Progenitor cell of endocrine pancreas (in vitro differentiated cells): ENCODE results near the gene CRB2. TPM values are rescaled to one million over a fixed set of nuclear protein-coding genes. Genes with fewer than 3 reads are reported as not detected.

Experiments used
- DNase-seq: peaks from one replicate; pipeline ENCODE4 v3.0.0; 2021; ENCODE audit warnings: low spot score; ENCODE audit not compliant: unreplicated experiment
- H3K27ac Mint-ChIP-seq: 2 replicates; pipeline ENCODE4 v1.8.0; 2021; ENCODE audit warnings: mild to moderate bottlenecking, moderate library complexity, mixed read lengths
- H3K27me3 Mint-ChIP-seq: 2 replicates; pipeline ENCODE4 v1.8.0; 2021; ENCODE audit warnings: mixed read lengths
- H3K36me3 Mint-ChIP-seq: 2 replicates; pipeline ENCODE4 v1.8.0; 2022; ENCODE audit warnings: mixed read lengths; ENCODE audit not compliant: insufficient read depth
- H3K4me1 Mint-ChIP-seq: 2 replicates; pipeline ENCODE4 v1.8.0; 2021; ENCODE audit warnings: low read depth, mixed read lengths
- H3K4me3 Mint-ChIP-seq: 2 replicates; pipeline ENCODE4 v1.8.0; 2021; ENCODE audit warnings: low read depth, mild to moderate bottlenecking, moderate library complexity, mixed read lengths
- H3K9me3 Mint-ChIP-seq: 2 replicates; pipeline ENCODE4 v1.8.0; 2021; ENCODE audit warnings: low read depth, mixed read lengths
- CTCF ChIP-seq: fragments of 200-600 bp; sonication (generic); IDR thresholded peaks from one replicate; pipeline ENCODE4 v1.5.0; 2021; ENCODE audit warnings: antibody characterized with exemption, mild to moderate bottlenecking; ENCODE audit not compliant: unreplicated experiment
- total RNA-seq: library from RNA; stranded (reverse); gene quantifications from 2 replicates; pipeline ENCODE4 v1.2.1, GENCODE V29; 2021

Gene CRB2
- total RNA-seq, 1 donor from 2014 or later = 8.4 TPM

- peaks cover 7% of the 10 kb centered on the region for H3K27me3 Mint-ChIP-seq
- H3K9me3 Mint-ChIP-seq = no peaks in the 10 kb centered on the region
- H3K4me1 Mint-ChIP-seq = peaks cover 17% of the 10 kb centered on the region
- H3K27ac Mint-ChIP-seq = no peak overlapping the region
- no peak for TF ChIP-seq CTCF
- DNase-seq = no peak
- peaks cover 3% of the 10 kb centered on the region for H3K36me3 Mint-ChIP-seq
- H3K4me3 Mint-ChIP-seq = no peak overlapping the region
Measured at GRCh38 chr9:123377211-123377971, 21.4 kb downstream of the CRB2 start.

- no peak for TF ChIP-seq CTCF
- no peak overlapping the region for H3K4me3 Mint-ChIP-seq
- H3K4me1 Mint-ChIP-seq = peaks cover 15% of the 10 kb centered on the region
- H3K9me3 Mint-ChIP-seq = no peaks in the 10 kb centered on the region
- H3K36me3 Mint-ChIP-seq = no peaks in the 10 kb centered on the region
- no peak overlapping the region for H3K27ac Mint-ChIP-seq
- DNase-seq = no peak
- H3K27me3 Mint-ChIP-seq = peaks cover 3% of the 10 kb centered on the region
Measured at GRCh38 chr9:123378025-123378424, 22.0 kb downstream of the CRB2 start.

GRCh38 chr9:123378956-123379660 is 23.1 kb downstream of the CRB2 start:
- H3K27me3 Mint-ChIP-seq = peaks cover 1% of the 10 kb centered on the region
- no peak for DNase-seq
- peaks cover 12% of the 10 kb centered on the region for H3K4me1 Mint-ChIP-seq
- no peak overlapping the region for H3K27ac Mint-ChIP-seq
- TF ChIP-seq CTCF = no peak
- H3K36me3 Mint-ChIP-seq = no peaks in the 10 kb centered on the region
- no peak overlapping the region for H3K4me3 Mint-ChIP-seq
- no peaks in the 10 kb centered on the region for H3K9me3 Mint-ChIP-seq

- Mint-ChIP-seq H3K36me3 (no peaks in the 10 kb centered on the region), H3K4me3 (no peak overlapping the region), H3K27me3 (no peaks in the 10 kb centered on the region), H3K27ac (no peak overlapping the region), H3K9me3 (no peaks in the 10 kb centered on the region), H3K4me1 (peaks cover 10% of the 10 kb centered on the region)
- no peak for DNase-seq
- no peak for TF ChIP-seq CTCF
Measured at GRCh38 chr9:123380852-123381705, 25.1 kb downstream of the CRB2 start.
